ENCODE data around the gene ZNF20.

Gene ZNF20

DNA sequence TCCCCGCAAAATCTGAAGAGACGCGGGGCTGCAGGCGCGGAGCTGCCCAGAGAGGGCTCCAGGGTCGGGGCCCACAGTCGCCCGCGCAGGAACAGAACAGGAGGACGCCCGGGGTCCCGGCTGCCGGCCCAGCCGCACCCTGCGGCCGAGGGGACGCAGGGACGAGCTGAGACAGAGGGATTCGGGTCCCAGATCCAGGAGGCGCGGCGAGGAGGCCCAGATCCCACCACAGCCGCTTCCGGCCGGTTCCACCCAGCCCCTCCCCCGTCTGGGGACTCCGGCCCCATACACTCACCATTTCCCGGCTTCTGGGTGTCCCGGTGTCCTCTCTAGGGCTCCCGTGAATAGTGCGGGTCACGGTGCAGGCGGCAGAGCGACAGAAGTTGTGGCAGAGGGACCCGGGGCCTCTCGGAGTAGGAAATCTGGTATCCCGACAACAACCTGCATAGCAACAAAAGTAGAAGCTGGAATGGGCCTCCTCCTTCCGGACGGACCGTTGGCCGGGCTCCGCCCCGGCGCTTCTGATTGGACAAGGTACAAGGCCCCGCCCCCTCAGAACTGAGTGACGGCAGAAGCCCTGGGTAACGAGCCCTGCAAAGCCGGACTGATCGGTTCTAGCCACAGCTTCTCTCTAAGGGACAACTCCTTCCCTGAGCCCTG lies at the start of gene ZNF20:
Gene ZNF20, minus strand, starts transcription at position 466 of the 660 bp plus-strand sequence. Its CDS starts 168 bp downstream, at position 298.
- peak; percentile 95 for DNase-seq

DNA sequence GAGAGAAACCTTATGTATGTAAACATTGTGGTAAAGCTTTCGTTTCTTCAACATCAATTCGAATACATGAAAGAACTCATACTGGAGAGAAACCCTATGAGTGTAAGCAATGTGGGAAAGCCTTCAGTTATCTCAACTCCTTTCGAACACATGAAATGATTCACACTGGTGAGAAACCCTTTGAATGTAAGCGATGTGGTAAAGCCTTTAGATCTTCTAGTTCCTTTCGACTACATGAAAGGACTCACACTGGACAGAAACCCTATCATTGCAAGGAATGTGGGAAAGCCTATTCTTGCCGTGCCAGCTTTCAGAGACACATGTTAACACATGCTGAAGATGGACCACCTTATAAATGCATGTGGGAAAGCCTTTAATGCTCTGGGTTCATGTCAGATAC lies 47.5 kb upstream of the ZNF20 start:
- DNase-seq, result no peak

DNA sequence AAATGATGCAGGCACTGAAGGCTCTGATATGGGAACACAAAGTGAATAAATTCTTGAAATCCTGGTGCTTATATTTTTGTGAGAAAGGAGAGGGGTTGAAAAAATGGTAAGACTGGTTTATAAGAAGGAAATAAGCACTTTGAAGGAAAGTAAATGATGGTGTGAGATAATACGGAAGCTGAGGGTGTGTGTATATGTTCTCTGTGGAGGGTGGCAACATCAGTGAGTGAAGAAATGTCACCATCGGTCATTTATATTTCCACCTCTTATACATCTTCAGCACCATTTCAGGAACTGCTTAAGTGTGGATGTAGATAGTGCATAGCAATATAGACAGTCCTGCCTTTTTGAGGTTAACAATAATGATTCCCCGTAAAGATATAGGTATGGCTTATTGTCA lies 40.2 kb upstream of the ZNF20 start:
- no peak for DNase-seq

DNA sequence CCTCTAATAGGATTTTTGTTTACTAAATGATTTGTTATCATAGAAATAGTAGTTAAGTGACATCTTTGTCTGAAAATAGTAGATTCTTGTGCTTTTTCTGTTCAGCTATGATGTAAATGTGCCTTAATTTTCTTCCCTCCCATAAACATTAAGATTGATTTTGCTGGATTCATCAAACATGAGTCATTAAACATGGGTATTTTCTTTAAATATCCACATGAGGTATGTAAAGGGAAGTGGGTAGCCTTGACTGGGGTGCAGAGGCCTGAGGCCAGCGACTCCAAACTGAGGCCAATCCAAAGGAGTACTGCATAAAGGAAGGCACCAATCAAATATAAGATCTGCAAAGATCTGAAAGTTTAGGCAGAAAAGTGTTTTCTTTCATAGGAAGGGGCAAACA lies 26.5 kb upstream of the ZNF20 start:
- DNase-seq, result no peak

DNA sequence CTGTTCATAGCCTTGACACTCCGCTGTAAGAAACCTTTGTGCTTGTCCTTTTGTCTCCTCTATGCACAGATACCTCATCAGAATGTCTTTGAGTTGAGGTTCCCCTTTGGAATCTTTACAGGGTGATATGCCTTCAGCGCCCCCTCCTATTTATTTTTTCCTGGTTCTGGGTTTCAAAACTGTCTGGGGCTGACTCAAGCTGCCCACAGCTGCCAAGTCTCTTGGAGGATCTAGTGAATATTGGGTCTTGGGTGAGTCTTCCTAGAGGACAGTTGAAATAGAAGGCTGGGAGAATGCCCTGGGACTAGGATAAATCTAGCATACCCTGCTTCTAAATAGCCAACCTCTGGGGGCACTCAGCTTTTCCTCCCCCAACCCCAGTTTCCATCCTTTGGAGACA lies 23.7 kb upstream of the ZNF20 start:
- no peak for DNase-seq

DNA sequence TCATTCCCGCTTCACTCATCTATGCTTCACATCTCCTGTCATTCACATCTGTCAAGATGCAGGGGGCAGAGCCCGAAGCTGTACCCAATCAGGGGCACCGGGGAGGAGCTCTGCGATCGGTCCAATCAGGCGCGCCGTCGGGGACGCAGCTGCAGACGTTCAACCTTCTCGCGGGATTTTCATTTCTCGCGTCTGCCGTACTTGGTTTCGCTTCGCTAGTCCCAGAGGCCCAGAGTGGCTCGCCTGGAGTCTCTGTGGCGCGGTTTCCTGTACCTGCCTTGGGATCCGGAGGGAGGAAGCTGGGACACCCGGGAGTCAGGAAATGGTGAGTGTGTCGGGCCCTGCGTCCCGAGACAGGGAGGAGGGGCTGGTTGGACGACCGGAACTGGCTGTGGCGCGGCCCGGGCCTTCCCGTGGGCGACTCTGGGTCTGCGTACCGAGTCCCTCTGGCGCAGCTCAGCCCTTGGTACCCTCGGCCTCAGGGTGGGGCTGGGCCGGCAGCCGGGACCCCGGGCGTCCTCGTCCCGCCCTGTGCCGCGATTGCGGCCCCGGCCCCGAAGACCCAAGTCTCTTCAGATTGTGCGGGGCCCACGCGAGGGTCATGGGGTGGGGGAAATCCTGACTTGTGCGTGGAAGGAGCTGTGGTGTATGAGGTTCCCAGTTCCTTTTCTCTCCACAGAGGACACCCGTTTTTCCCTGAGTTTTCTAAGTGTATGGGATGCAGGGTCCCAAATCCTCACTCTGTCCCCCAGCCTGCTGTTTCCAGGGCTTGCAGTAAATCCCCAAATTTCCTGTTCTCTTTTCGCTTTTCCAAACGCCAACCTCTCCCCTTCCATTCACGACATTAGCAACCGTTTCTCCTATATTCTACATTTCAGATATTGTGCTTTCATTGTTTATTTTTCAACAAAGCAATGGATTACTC lies 23.0 kb upstream of the ZNF20 start, which contains the start of gene ZNF136:
Gene ZNF136, plus strand, starts transcription at position 215 of the 925 bp plus-strand sequence. Its CDS starts 108 bp downstream, at position 323.
- DNase-seq, result peak; percentile 92

DNA sequence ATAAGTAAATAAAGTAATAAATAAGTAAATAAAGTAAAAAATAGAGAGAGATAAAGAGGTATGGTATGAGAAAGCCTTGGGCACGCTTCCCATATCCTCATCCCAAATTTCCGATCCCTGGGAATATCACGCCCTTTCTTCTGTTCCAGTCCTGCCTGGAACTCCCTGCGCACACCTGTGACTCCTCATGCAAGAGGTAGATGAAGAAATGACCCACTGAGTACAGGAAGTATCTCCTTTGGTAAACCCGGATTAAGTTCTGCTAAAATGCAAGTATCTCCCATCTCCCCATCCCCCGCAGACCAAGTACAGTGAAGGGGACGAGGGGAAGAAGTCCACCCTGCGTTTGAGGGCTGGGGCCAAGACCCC lies 22.3 kb upstream of the ZNF20 start:
- DNase-seq, result no peak

DNA sequence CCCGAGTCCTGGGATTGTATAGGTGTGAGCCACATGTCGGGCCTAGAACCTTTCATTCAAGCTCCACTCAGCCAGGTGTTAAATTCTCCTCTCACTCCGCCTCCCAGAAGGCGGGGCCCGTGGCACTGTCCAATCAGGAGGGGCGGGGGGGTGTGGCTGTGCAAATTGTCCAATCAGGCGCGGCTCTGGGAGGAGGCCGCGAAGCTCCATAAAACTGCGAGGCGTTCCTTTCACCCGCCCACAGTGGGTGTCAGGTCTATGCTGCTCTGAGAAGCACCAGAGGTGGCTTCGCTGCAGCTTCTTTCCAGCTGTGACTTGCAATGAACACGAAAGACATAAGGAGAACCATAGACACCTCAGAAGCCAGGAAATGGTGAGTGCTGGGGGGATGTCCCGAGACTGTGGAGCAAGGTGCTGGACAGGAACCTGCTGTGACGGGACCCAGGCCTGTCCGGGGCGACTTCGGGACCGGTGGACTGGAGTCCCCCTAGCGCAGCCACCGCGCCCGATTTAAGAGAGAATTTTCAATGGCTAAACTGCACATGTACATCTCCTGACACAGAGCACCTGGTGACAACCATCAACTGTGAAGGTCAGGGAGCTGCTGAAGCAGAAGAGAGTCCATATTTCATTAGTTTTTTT lies 19.7 kb upstream of the ZNF20 start:
- DNase-seq, result no peak

DNA sequence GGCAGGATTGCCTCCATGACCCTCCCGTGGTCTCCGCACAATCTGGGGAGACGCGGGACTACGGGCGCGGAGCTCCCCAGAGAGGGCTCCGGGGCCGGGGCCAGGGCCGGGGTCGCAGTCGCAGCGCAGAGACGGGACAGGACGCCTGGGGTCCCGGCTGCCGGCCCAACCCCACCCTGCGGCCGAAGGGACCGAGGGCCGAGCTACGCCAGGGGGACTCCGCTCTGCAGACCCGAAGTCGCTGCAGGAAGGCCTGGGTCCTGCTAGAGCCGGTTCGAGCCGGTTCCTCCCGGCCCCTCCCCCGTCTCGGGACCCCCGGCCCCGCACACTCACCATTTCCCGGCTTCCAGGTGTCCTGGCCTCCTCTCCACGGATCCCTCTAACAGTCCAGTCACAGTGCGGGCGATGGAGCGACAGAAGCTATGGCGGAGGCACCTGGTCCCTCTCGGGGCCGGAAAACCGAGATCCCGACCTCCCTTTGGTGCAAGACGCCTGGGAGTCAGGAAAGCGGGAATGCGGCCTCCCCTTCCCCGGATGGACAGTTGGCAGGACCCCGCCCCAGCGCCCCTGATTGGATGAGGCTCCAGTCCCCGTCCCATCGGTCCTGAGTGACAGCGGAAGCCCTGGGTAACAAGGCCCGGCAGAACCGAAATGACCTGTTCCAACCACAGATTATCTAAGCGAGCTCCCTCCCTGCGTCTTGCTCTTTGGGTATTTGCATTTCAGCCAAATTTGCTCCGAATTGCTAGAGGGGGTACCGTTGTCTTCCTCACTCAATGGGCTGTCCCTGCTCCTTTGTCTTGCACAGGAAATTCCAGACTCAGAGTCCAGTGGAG lies 16.3 kb upstream of the ZNF20 start, which contains the start of gene ZNF625:
Gene ZNF625, minus strand, starts transcription at position 512 of the 836 bp plus-strand sequence. Its CDS starts 176 bp downstream, at position 336.
- peak; percentile 38 for DNase-seq

DNA sequence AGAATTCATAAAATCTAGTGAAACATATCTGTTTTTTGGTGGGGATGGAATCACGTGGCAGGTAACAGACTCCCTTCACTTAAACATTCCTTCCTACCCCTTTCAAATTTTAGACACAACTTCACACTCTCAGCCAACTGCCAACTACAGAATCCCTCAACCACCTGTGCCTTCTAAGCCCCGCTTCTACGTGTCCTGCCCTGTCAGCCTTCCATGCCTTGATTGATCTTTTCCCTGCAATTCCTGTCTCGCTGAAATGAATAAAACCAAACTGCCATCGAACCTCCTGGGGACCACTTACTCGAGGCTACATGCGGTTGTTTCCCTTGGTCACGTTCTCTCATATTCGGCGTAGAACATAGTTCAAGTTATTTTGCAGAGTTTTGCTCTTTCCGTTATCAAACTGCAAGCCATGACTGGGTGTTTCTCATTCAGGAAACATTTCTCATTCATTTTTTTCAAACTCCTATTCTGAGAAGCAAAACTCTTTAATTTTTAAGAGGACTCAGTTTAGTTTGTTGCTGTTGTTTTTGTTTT lies 15.2 kb upstream of the ZNF20 start:
- DNase-seq, result peak; percentile 4

DNA sequence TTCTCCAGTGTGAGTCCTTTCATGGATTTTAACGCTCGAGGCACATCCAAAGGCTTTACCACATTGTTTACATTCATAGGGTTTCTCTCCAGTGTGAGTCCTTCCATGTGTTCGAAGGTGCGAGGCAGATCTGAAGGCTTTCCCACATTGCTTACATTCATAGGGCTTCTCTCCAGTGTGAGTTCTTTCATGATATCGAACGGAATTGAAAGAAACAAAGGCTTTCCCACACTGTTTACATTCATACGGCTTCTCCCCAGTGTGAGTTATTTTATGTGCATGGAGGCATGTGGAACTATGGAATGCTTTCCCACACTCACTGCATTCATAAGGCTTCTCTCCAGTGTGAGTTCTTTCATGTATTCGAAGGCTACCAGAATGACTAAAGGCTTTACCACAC lies 5.2 kb upstream of the ZNF20 start:
- DNase-seq, result no peak

DNA sequence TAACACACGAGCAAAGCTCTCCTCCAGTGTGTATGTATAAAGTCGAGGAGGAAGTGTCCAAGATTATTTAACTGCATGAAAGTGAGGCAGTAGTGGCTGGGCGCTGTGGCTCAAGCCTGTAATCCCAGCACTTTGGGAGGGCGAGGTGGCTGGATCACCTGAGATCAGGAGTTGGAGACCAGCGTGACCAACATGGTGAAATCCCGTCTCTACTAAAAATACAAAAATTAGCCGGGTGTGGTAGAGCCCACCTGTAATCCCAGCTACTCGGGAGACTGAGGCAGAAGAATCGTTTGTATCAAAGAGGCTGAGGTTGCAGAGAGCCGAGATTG lies 1.2 kb upstream of the ZNF20 start:
- DNase-seq, result no peak

DNA sequence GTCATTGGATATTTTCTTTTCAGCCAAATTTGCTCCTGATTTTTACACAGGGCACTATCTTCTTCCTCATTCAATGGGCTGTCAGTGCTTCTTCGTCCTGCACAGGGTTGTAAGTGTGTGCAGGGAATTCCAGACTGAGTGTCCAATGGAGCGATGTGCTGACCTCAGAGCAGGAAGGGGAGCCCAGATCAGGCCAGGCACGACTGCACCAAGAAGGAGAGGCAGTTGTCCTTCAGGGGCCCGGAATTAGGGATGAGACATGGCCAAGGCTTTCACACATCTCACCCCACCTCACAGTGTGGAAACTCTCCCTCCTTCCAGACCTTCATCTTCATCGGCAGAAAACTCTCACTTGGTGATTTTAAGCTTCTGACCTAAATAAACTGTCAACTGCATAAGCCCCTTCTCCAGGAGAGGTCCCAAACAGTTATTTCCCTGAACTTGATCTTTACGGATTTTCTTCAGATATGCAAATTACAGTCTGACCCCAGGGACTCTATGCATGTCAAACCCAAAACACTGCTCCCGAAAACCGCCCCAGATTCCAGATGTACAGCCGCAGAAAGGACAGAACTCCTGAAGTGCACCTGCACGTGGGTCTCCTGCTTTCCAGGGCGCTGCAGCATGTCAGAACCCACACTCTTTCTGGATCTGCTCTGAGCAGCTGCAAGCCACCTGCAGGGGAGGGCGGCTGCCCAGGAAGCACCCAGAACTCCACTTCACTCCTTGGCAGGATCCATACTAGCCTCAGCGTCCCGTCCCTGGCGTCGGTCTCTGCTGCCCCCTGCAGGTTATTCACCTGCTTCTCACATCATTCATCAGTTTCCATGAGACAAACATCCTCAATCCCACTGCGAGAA lies 625 bp upstream of the ZNF20 start:
- DNase-seq, result peak; percentile 92

DNA sequence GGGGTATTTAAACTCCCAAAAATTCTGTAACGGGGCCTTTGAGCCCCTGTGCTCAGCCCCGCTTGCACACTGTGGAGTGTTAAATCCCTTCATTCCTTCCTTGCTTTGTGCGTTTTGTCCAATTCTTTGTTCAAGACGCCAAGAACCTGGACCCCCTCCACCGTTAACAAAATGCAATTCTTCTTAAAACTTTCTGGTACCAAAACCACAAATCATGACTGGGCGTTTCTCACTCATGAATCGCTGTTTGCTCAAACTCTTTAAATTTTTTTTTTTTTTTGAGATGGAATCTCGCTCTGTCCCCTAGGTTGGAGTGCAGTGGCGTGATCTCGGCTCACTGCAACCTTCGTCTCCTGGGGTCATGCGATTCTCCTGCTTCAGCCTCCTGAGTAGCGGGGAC lies 881 bp downstream of the ZNF20 start:
- no peak for DNase-seq

DNA sequence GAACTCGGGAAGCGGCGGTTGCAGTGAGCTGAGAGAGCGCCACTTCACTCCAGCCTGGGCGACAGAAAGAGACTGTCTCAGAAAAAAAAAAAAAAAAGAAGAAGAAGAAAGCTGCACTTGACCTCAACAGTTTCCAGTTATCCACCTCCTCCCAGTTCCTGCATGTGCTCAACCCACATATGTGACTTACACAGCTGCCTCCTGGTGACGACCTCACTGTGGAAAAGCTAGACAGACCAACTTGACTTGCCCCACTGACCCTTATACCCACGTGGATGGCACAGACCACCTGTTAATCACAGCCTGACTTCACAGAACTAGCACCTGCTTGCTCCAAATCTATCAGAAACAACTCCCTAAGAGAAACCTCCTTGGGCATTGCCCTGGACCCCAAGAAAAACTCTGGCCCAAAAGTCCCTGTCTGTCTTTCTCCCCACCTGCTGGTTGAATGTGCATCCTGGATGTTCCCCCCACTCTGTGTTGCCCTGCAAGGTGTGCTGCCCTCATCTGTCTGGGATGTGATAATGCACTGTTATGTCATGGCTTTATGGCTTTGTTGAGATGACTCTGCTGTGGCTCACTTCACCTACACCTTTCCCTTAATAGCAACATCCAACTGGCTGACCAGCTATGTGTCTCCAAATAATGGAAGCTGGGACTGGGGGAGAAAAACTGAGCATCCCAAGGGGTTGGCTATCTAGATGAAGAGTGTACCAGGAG lies 2.8 kb downstream of the ZNF20 start:
- peak; percentile 50 for DNase-seq

DNA sequence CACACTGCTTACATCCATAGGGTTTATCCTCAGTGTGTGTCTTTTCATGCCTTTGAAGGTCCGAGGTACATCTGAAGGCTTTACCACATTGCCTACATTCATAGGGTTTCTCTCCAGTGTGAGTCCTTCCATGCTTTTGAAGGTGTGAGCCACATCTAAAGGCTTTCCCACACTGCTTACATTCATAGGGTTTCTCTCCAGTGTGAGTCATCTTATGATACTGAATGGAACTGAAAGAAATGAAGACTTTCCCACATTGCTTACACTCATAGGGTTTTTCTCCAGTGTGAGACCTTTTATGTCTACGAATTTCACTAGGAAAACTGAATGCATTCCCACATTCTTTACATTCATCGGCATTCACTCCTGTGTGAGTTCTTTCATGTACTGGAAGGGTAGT lies 7.1 kb downstream of the ZNF20 start:
- no peak for DNase-seq

DNA sequence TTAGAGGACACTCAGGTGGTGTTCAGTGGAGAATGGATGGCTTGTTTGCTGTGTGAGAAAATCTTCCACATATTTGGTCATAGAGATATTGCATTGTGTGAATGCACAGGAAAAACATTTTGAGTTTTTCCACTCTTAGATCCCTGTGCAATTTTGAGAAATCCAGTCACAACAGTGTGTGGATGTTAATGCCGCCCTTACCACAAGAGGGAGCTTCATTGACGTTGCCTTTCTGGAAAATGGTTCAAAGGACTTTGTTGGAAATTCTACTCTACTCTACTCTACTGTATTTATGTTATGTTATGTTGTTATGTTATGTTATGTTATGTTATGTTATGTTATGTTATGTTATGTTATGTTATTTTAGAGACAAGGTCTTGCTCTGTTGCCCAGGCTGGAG lies 13.4 kb downstream of the ZNF20 start:
- peak; percentile 26 for DNase-seq

DNA sequence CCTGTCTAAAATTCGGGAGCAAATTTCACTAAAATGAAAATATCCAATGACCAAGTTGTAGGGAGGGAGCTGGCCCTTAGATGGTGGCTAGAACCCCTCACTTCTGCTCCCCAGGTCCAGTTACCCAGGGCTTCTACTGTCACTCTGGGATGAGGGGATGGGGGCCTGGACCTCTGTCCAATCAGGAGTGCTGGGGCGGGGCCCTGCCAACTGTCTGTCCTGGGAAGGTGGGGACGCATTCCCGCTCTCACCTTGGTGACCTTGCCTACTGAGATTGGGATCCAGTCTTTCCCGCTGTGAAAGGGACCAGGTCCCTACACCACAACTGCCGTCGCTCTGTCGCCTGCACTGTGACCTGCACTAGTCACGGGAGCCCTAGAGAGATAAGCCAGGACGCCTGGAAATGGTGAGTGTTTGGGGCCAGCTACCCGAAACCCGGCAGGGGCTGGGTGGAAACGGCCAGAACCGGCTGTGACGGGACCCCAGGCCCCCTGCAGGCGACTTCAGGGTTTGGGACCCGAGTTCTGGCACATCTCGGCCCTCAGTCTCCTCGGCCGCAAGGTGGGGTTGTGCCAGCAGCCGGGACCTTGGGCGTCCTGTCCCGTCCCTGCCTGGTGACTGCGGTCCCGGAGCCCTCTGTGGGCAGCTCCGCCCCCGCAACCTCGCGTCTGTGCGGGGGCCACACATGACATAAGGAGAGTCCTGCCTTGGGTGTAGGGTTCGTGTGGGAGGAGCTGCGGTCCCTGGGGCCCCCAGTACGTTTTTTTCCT lies 22.8 kb downstream of the ZNF20 start:
- DNase-seq, result no peak

DNA sequence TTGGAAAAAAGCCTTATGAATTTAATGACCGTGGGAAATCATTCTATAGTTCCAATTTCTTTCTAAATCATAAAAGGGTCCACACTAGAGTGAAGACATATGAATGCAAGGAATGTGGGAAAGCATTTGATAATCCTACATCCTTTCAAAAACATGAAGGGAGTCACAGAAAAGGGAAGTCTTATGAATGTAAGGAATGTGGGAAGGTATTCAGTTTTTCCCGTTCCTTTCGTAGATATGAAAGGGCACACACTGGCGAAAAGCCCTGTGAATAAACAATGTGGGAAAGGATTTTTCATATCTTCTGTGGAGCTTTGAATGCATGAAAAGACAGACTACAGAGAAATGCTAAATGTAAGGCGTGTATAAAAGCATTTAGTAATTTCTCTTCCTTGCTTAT lies 27.0 kb downstream of the ZNF20 start:
- DNase-seq, result no peak

DNA sequence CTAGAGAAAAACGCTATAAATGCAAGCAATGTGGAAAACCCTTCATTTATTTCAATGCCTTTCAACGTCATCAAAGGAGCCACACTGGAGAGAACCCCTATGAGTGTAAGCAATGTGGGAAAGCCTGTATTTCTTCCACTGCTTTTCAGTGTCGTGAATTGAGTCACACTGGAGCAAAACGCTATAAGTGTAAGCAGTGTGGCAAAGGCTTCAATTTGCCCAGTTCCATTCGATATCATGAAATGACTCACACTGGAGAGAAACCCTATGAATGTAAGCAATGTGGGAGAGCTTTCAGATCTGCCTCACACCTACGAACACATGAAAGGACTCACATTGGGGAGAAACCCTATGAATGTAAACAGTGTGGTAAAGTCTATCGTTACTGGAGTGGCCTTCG lies 27.4 kb downstream of the ZNF20 start:
- DNase-seq, result no peak

Measured in CD4-positive, alpha-beta T cell treated with Interleukin-6 for 4 hours (primary cell).